Stimulated activated CD8-positive, alpha-beta memory T cell treated with anti-CD3 and anti-CD28 coated beads, Interleukin-4, amount 100 ng/mL, for 24 hours (primary cell): Measurements from ENCODE around the gene IGFN1.
"Not testable (repeated sequence)": the region's sequence is repeated elsewhere in the genome, so short reads cannot be mapped to it uniquely, and the experiment has no call there.

ENCODE experiments used
- DNase-seq: peaks from one replicate; pipeline ENCODE4 v3.0.0-alpha.2; 2020; ENCODE audit warnings: low read depth

The IGFN1 gene

DNA sequence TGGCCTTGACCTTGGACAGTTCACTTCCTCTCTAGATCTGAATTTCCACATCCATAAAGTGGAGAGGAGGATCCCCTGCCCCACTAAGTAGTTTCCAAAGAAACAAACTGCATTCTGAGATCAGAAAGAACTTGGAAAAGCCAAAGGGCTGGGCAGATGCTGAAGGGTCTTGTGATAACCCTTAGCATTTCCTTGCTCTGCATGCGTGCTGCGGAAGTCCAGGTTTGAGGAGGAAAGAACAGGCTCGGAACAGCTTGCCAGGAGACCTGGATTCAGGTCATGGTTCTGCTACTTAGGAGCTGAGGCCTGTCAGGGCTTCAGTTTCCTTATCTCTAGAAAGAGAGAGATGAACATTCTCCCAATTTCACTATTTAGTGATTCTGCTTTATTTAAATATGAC, 27.2 kb downstream of the IGFN1 start:
- no peak for DNase-seq

- no peak for DNase-seq
Measured at GRCh38 chr1:201218409-201218808, 27.8 kb downstream of the IGFN1 start.

DNA sequence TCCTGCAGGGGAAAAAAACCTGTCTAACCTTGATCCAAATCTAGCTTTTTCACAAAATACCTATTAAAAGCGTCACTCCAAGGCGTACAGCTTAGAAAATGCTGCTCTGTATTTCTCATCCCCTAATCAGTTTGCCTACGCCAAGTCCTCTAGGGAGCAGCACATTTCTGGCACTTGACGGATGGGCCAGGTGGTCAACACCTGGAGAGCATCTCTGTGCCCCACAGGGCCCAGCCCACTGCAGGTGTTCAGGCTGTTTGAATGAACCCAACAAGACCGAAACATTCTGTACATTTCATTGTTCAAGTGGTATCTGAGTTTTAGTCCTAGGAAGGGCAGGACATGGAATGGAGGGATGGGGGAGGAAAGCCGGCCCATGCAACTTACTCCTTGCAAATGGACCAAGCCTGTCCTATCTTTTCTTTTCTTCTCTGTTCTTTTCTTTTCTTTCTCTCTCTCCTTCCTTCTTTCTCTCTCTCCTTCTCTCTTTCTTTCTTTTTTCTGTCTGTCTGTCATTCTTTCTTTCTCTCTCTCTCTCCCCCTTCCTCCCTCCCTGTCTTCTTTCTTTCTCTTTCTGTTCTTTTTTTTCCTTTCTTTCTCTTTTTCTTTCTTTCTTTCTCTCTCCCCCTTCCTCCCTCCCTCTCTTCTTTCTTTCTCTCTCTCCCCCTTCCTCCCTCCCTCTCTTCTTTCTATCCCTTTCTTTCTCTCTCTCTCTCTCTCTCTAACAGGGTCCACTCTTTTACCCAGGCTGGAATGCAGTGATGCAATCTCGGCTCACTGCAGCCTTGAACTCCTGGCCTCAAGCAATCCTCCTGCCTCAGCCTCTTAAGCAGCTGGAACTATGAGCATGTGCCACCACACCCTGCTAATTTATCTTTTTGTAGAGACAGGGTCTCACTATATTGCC, 29.1 kb downstream of the IGFN1 start:
- DNase-seq = no peak

- DNase-seq = no peak
Measured at GRCh38 chr1:201220388-201220715, 29.7 kb downstream of the IGFN1 start.

GRCh38 chr1:201221201-201221846, 30.7 kb downstream of the IGFN1 start:
- no peak for DNase-seq

DNA sequence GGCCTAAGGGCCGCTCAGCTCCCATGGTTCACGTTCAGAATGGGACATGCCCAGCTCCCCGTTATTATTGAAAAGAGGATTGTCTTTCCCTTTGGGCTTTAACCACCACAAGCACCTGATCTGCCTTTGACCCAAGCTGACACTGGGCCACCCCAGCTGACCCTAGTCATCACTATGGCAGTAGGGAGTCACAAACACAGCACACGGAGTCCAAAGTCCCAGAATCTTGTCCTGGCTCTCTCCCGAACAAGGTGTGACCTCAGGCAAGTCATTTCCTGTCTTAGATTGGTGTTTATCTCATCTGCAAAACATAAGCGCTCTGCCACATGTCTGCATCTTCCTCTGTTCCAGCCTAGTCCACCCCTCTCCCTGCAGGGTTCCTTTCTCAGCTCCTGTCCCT, 31.5 kb downstream of the IGFN1 start:
- no peak for DNase-seq

DNA sequence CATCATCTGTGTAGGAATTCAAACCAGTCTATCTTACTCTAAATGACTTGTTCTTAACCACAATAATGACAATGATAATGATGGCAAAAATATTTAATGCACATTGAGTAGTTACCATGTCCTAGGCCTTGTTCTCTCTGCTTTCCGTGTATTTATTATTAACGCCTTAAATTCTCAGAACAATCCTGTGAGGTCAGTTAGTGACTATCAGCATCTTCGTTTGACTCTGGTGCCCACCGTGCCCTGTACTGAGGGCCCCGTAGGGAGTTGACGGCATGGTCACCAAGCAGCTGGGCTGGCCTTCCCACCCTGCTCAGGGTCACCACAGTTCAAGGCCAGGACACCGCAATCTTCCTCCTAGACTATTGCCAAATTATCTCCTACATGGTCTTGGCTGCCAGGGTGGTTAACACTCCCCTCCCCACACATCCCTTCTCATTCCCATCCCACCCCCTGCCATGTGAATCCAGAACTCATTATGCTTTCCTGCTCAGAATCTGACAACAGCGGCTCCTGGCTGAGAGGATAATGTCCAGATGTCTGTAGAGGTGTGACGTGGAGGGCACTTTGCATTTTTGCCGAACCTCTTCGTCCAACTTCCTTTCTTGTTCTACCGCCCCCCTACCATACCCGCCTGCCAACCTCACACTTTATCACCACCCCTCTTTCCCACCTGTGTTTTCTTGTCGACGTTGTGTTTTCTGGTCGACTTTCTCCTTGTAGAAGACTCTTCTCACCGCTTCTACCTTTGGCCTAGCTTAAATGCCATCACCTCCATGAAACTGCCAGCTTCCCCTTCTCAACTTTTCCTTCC, 33.4 kb downstream of the IGFN1 start:
- DNase-seq = no peak

DNA sequence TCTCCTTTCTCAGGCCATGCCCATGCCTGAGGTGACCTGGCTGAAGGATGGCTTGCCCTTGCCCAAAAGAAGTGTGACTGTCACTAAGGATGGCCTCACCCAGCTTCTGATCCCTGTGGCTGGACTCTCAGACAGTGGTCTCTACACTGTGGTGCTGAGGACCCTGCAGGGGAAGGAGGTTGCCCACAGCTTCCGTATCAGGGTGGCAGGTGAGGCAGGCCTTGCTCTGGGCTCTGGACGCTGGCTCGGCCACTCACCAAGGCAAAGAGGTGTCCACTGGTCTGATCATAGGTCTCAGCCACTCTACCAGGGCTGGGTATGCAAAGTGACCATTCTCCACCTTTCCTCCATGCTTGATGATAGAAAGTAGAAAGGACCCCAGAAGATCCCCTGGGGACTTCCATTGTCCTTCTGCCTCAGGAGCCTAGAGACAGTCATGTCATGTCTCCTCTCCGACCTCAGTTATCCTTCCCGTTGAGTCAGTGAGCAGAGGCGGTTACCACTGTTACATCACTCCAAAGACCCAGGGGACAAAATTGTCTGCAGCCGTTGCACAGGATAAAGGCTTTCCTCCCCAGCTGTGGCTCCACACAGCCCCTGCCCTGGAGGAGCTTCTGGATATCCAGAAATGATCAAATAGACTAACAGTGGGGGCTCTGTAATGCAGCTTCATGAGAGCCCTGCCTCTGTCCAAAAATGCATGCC, 34.2 kb downstream of the IGFN1 start:
- DNase-seq = no peak

DNA sequence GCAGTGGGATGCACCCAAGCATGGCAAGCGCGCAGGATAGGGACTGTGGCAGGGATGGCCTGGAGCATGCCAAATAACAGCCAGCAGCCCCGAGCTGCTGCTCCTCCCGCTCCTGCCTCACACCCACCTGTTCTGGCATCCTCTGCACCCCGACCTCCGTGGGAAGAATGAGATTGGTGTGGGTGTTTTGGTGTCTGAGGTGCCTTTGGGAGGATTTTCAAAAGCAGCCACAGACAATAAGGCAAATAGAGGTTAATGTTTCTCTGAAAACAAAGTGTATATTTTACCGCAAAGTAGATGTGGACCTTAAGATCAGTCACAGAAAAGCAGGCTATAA, 35.5 kb downstream of the IGFN1 start:
- no peak for DNase-seq

DNA sequence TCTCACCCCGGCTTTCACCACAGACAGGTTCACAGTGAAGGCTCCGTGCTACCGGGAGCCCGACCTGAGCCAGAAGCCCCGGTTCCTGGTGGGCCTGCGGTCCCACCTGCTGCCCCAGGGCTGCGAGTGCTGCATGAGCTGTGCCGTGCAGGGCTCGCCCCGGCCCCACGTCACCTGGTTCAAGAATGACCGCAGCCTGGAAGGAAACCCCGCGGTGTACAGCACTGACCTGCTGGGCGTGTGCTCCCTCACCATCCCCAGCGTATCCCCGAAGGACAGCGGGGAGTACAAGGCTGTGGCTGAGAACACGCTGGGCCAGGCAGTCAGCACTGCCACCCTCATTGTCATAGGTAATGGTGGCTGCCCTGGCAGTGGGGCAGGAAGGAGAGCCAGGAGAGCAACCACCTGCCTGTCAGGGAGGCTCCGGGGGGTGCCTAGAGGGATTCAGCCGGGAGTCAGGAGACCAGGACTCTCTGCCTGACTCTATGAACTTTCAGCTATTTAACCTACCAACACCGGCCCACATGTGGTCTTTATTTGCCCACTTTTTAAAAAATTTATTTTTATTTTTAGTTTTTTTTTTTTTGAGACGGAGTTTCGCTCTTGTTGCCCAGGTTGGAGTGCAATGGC, 36.4 kb downstream of the IGFN1 start:
- DNase-seq = no peak

DNA sequence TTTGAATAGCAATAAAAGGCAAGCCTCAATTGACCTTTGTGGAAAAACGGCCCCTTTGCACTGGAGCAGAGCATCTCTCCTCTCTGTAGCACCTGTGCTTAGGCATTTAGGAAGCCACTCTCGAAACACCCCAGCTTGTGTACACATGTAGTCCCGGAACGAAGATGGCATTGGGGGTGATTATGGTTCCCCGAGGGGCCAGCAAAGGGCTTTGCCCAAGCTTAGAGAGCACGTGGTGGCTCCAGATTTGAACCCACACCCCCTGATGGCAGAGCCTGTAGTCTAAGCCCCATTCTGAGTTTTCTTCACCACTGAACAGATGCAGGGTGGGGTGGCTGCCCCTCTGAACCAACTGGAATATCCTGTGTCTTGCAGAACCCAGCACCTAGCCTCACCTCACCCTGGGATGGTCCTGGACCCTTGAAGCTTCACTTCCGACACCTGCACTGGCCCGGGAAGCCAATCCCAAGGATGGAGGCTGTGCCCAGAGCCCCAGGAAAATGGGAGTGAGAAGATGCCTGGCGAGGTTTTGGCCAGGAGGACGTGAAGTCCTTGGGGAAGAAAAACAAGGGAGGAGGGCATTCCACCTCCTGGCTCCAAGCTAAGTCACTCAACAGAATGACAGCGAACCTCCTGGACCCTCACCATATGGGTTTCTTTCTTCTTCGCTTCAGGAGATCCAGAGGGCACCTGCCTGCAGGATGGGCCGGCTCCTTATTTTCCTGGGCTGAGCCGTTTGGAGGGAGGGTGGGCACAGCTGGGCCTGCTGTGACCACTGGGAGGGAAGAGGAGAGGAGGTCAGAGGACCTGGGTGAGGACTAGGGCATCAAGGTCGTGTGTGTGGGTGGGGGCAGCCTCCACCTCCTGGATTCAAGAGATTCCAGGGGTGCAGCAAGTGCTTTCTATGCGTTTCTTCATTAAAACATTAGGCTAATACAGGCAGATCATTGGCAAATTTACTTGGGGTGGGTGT, 37.7 kb downstream of the IGFN1 start:
- no peak for DNase-seq

DNA sequence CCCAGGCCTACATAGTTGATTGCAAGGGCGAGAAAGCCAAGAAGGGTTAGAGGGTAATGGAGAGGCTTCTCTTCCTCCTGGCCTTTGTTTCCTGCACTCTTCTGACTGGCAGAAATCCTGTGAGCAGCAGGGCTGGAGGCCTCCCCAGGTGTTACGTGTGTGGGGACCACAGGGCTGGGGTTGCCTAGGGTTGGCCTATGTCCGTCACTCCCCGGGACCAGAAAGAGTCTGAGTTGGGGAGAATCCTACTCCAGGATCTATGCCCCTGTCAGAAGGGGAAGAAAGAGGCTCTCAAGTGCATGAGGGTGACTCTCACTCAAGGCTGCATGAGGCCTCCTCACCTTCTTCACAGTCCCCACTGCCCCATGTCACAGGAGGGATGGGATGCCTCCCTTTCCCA, 38.5 kb downstream of the IGFN1 start:
- no peak for DNase-seq

- no peak for DNase-seq
Measured at GRCh38 chr1:201229771-201230635, 39.4 kb downstream of the IGFN1 start.

GRCh38 chr1:201230676-201231075, 40.1 kb downstream of the IGFN1 start:
- no peak for DNase-seq

DNA sequence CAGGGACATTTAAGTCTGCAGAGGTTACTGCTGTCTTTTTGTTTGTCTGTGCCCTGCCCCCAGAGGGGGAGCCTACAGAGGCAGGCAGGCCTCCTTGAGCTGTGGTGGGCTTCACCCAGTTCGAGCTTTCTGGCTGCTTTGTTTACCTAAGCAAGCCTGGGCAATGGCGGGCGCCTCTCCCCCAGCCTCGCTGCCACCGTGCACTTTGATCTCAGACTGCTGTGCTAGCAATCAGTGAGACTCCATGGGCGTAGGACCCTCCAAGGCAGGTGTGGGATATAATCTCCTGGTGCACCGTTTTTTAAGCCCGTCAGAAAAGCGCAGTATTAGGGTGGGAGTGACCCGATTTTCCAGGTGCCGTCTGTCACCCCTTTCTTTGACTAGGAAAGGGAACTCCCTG, 49.0 kb downstream of the IGFN1 start:
- not testable (repeated sequence) for DNase-seq

DNA sequence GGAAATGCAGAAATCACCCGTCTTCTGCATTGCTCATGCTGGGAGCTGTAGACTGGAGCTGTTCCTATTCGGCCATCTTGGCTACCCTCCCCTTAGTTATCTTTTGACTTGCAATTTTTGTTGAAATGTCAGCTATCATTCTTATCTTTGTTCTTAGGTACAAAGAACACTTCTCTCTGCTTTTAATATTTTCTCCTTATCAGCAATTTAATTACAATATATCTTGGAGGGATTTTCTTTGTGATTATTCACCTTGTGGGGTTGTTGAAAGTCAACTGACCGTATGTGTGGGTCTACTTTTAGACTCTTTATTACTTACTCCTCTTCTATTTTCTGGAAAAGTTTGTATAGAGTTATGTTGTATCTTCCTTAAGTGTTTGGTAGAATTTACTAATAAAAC, 49.5 kb downstream of the IGFN1 start:
- no peak for DNase-seq

DNA sequence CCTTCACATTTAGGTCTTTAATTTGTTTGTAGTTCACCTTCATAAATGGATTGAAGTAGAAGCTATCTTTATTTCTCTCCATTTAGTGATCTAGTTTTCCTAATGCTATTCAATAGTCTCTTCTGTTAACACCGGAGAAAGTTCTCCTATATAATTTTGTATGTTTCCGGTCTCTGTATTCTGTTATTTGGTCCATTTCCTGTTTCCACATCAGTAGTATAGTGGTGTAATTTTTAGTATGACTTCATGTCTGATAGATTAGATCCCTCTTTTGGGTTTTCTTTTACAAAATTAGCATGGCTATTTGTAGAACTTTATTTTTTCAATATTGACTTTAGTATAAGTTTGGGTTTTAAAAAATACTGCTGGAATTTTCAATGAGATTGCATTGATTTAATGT, 51.1 kb downstream of the IGFN1 start:
- no peak for DNase-seq

DNA sequence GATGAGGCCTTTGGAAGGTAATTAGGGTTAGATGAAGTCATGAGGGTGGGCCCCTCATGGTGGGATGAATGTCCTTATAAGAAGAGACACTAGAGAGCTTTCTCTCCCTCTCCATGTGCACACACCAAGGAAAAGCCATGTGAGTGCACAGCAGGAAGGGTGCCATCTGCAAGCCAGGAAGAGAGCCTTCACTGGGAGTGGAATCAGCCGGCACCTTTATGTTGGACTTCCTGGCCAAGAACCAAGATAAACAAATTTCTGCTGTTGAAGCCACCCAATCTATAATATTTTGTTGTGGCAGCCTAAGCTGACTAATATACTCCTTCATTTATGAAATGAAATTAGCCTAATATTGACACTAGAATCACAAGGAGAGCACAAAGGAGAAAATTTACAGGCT, 54.5 kb downstream of the IGFN1 start:
- DNase-seq = no peak

- DNase-seq = no peak
Measured at GRCh38 chr1:201248721-201249559, 58.3 kb downstream of the IGFN1 start.
